Fibroblast of skin of back (primary cell): ENCODE results near the gene SLC26A4.

Source experiments
- DNase-seq: peaks from one replicate; pipeline ENCODE4 v3.0.0-alpha.2; 2013

The SLC26A4 gene

GRCh38 chr7:107697321-107698049 lies 36.9 kb downstream of the SLC26A4 start:
- DNase-seq: no peak

- no peak for DNase-seq
Measured at GRCh38 chr7:107700570-107700969, 39.9 kb downstream of the SLC26A4 start.

GRCh38 chr7:107701191-107701590 lies 40.6 kb downstream of the SLC26A4 start:
- no peak for DNase-seq

- no peak for DNase-seq
Measured at GRCh38 chr7:107703219-107703618, 42.6 kb downstream of the SLC26A4 start.

- no peak for DNase-seq
Measured at GRCh38 chr7:107703872-107704271, 43.2 kb downstream of the SLC26A4 start.

GRCh38 chr7:107708956-107709355 lies 48.3 kb downstream of the SLC26A4 start:
- no peak for DNase-seq

GRCh38 chr7:107711301-107711700 lies 50.7 kb downstream of the SLC26A4 start:
- peak; percentile 56 for DNase-seq

GRCh38 chr7:107712025-107712424 lies 51.4 kb downstream of the SLC26A4 start:
- no peak for DNase-seq

- DNase-seq: no peak
Measured at GRCh38 chr7:107712896-107713295, 52.3 kb downstream of the SLC26A4 start.

- peak; percentile 21 for DNase-seq
Measured at GRCh38 chr7:107715531-107715930, 54.9 kb downstream of the SLC26A4 start.

- no peak for DNase-seq
Measured at GRCh38 chr7:107718456-107719193, 58.0 kb downstream of the SLC26A4 start.

- no peak for DNase-seq
Measured at GRCh38 chr7:107721286-107721685, 60.7 kb downstream of the SLC26A4 start.

- no peak for DNase-seq
Measured at GRCh38 chr7:107723255-107723654, 62.6 kb downstream of the SLC26A4 start.

- peak; percentile 60 for DNase-seq
Measured at GRCh38 chr7:107725138-107725740, 64.6 kb downstream of the SLC26A4 start.

GRCh38 chr7:107726356-107727130 lies 65.9 kb downstream of the SLC26A4 start:
- no peak for DNase-seq

- no peak for DNase-seq
Measured at GRCh38 chr7:107728276-107728675, 67.6 kb downstream of the SLC26A4 start.

GRCh38 chr7:107742678-107743566 lies 82.3 kb downstream of the SLC26A4 start:
- no peak for DNase-seq

- peak; percentile 95 for DNase-seq
Measured at GRCh38 chr7:107743567-107744344, 83.1 kb downstream of the SLC26A4 start, which contains the start of gene CBLL1. Gene CBLL1, plus strand, starts transcription at chr7:107744142. Its CDS starts 22 bp downstream, at chr7:107744164.

GRCh38 chr7:107744345-107744750 lies 83.7 kb downstream of the SLC26A4 start:
- DNase-seq: peak; percentile 50

GRCh38 chr7:107746006-107746405 lies 85.4 kb downstream of the SLC26A4 start:
- no peak for DNase-seq

GRCh38 chr7:107751113-107751512 lies 90.5 kb downstream of the SLC26A4 start:
- no peak for DNase-seq
